ENCODE data around the gene SMARCAL1.

Gene SMARCAL1

GRCh38 chr2:216477283-216478035, 65.2 kb downstream of the SMARCAL1 start:
- DNase-seq, result no peak

- DNase-seq, result peak; percentile 28
Measured at GRCh38 chr2:216478151-216478550, 65.9 kb downstream of the SMARCAL1 start.

GRCh38 chr2:216478791-216479190, 66.5 kb downstream of the SMARCAL1 start:
- DNase-seq, result no peak

GRCh38 chr2:216480221-216480620, 67.9 kb downstream of the SMARCAL1 start:
- DNase-seq, result no peak

- no peak for DNase-seq
Measured at GRCh38 chr2:216482640-216483039, 70.4 kb downstream of the SMARCAL1 start.

- no peak for DNase-seq
Measured at GRCh38 chr2:216485237-216485636, 73.0 kb downstream of the SMARCAL1 start.

- no peak for DNase-seq
Measured at GRCh38 chr2:216485745-216486144, 73.5 kb downstream of the SMARCAL1 start.

GRCh38 chr2:216486271-216486670, 74.0 kb downstream of the SMARCAL1 start:
- no peak for DNase-seq

- DNase-seq, result no peak
Measured at GRCh38 chr2:216486708-216487107, 74.4 kb downstream of the SMARCAL1 start.

- peak; percentile 60 for DNase-seq
Measured at GRCh38 chr2:216490061-216490460, 77.8 kb downstream of the SMARCAL1 start.

GRCh38 chr2:216491793-216492596, 79.7 kb downstream of the SMARCAL1 start:
- no peak for DNase-seq

GRCh38 chr2:216492597-216493333, 80.5 kb downstream of the SMARCAL1 start:
- peak; percentile 56 for DNase-seq

- DNase-seq, result no peak
Measured at GRCh38 chr2:216493334-216493685, 81.0 kb downstream of the SMARCAL1 start.

- peak; percentile 64 for DNase-seq
Measured at GRCh38 chr2:216495656-216496055, 83.4 kb downstream of the SMARCAL1 start.

GRCh38 chr2:216497382-216498069, 85.2 kb downstream of the SMARCAL1 start:
- no peak for DNase-seq

GRCh38 chr2:216498070-216498378, 85.7 kb downstream of the SMARCAL1 start:
- no peak for DNase-seq

- DNase-seq, result peak; percentile 96
Measured at GRCh38 chr2:216498379-216499352, 86.4 kb downstream of the SMARCAL1 start, which contains the start of gene RPL37A. Gene RPL37A, plus strand, starts transcription at chr2:216498844. Its CDS starts 31 bp downstream, at chr2:216498875.

GRCh38 chr2:216499641-216500218, 87.4 kb downstream of the SMARCAL1 start:
- DNase-seq, result no peak

- no peak for DNase-seq
Measured at GRCh38 chr2:216500572-216500971, 88.3 kb downstream of the SMARCAL1 start.

- no peak for DNase-seq
Measured at GRCh38 chr2:216501854-216502253, 89.6 kb downstream of the SMARCAL1 start.
